SK-N-SH (cell line): ENCODE measurements around the gene HCAR2. TPM values are rescaled to one million over a fixed set of nuclear protein-coding genes. Genes with fewer than 3 reads are reported as not detected.
"Not testable (repeated sequence)": the region's sequence is repeated elsewhere in the genome, so short reads cannot be mapped to it uniquely, and the experiment has no call there.

Experiments
- CTCF ChIA-PET: fragments of 300-600, 350-600 bp; formaldehyde crosslinking; extraction: SDS; loops from one replicate; lab custom pipeline; 2021; lab: Yijun Ruan, JAX
- POLR2A ChIA-PET: fragments of 350-600 bp; sonication (Branson Sonifier 250); formaldehyde crosslinking; extraction: SDS; loops from one replicate; lab custom pipeline; 2020; ENCODE audit warnings: antibody characterized with exemption, inconsistent platforms; lab: Yijun Ruan, JAX
- DNase-seq: peaks from one replicate; pipeline ENCODE4 v3.0.0; 2012
- H2AFZ ChIP-seq: fragments of 200-600 bp; sonication (generic); 2 replicates; pipeline ENCODE4 v1.8.1; 2016; ENCODE audit warnings: antibody characterized with exemption, mild to moderate bottlenecking, low read depth
- H3F3A ChIP-seq: fragments of 200-600 bp; sonication (generic); replicated peaks from 2 replicates; pipeline ENCODE3; 2016; ENCODE audit warnings: antibody characterized with exemption, mild to moderate bottlenecking; ENCODE audit not compliant: insufficient read depth
- H3K27ac ChIP-seq, 2 experiments: fragments of 200-500 bp in 1 of 2; fragments of 200-600 bp in 1 of 2; sonication (Bioruptor generic) in 1 of 2; sonication (generic), shearing (Covaris generic) in 1 of 2; 2 replicates each; pipeline versions ENCODE4 v1.5.1 to v1.6.1; 2014 to 2016; ENCODE audit warnings: low read depth in 2 of 2, inconsistent platforms in 1 of 2, low read length in 1 of 2, mild to moderate bottlenecking in 1 of 2, mixed read lengths in 1 of 2
- H3K27me3 ChIP-seq: fragments of 200-600 bp; sonication (generic), shearing (Covaris generic); 2 replicates; pipeline ENCODE4 v1.6.1; 2016; ENCODE audit warnings: mixed run types; ENCODE audit not compliant: insufficient read depth
- H3K36me3 ChIP-seq, 2 experiments: fragments of 200-500 bp in 1 of 2; fragments of 200-600 bp in 1 of 2; sonication (Bioruptor generic) in 1 of 2; sonication (generic) in 1 of 2; replicated peaks in 1 of 2; 2 replicates each; pipeline versions ENCODE3 to v1.5.1; 2014 to 2016; ENCODE audit warnings: low read length in 1 of 2, mild to moderate bottlenecking in 1 of 2; ENCODE audit not compliant: insufficient read depth in 2 of 2, control insufficient read depth in 1 of 2
- H3K4me1 ChIP-seq, 2 experiments: fragments of 200-500 bp in 1 of 2; fragments of 200-600 bp in 1 of 2; sonication (Bioruptor generic) in 1 of 2; sonication (generic), shearing (Covaris generic) in 1 of 2; 2 replicates each; pipeline versions ENCODE4 v1.5.1 to v1.6.1; 2014 to 2016; ENCODE audit warnings: low read depth in 1 of 2, low read length in 1 of 2, mixed run types in 1 of 2; ENCODE audit not compliant: insufficient read depth in 2 of 2, control insufficient read depth in 1 of 2
- H3K4me2 ChIP-seq: fragments of 200-600 bp; sonication (generic), shearing (Covaris generic); 2 replicates; pipeline ENCODE4 v1.6.1; 2017; ENCODE audit warnings: mixed run types
- H3K4me3 ChIP-seq, 2 experiments: fragments of 200-500 bp in 1 of 2; fragments of 200-600 bp in 1 of 2; sonication (Bioruptor generic) in 1 of 2; sonication (generic), shearing (Covaris generic) in 1 of 2; 2 replicates each; pipeline versions ENCODE4 v1.5.1 to v1.8.1; 2014 to 2016; ENCODE audit warnings: low read depth in 2 of 2, inconsistent platforms in 1 of 2, low read length in 1 of 2, mild to moderate bottlenecking in 1 of 2, mixed read lengths in 1 of 2, moderate library complexity in 1 of 2
- H3K79me2 ChIP-seq: fragments of 200-600 bp; sonication (generic); 2 replicates; pipeline ENCODE4 v1.8.1; 2017; ENCODE audit warnings: mild to moderate bottlenecking; ENCODE audit not compliant: insufficient read depth
- H3K9ac ChIP-seq: fragments of 200-600 bp; sonication (generic); 2 replicates; pipeline ENCODE4 v1.6.1; 2017; ENCODE audit warnings: mixed run types
- H3K9me2 ChIP-seq: fragments of 200-600 bp; sonication (generic); 2 replicates; pipeline ENCODE4 v1.6.1; 2017; ENCODE audit warnings: mixed run types
- H3K9me3 ChIP-seq: fragments of 200-600 bp; sonication (generic); 2 replicates; pipeline ENCODE4 v1.6.1; 2017; ENCODE audit warnings: mixed run types, mild to moderate bottlenecking, moderate library complexity
- H4K20me1 ChIP-seq: fragments of 200-600 bp; sonication (generic); 2 replicates; pipeline ENCODE4 v1.6.1; 2017; ENCODE audit warnings: mild to moderate bottlenecking, mixed run types; ENCODE audit not compliant: insufficient read depth
- CTCF ChIP-seq: fragments of 200-600 bp; sonication (generic); IDR thresholded peaks from 2 replicates; pipeline ENCODE4 v1.6.1; 2017; ENCODE audit warnings: antibody characterized with exemption, mild to moderate bottlenecking, moderate library complexity
- EP300 ChIP-seq, 2 experiments: IDR thresholded peaks; 2 replicates each; pipeline versions ENCODE4 v1.4.0 to v1.6.1; 2012; ENCODE audit warnings: borderline replicate concordance in 1 of 2, low read depth in 1 of 2, low read length in 1 of 2
- EZH2phosphoT487 ChIP-seq: fragments of 200-600 bp; sonication (generic); IDR thresholded peaks from 2 replicates; pipeline ENCODE4 v1.6.1; 2017; ENCODE audit warnings: low read depth, mixed run types, mild to moderate bottlenecking, antibody characterized with exemption, moderate library complexity, borderline replicate concordance
- FOSL2 ChIP-seq: IDR thresholded peaks from 2 replicates; pipeline ENCODE4 v1.4.0; 2012; ENCODE audit warnings: low read depth, mild to moderate bottlenecking, moderate library complexity, borderline replicate concordance
- FOXM1 ChIP-seq: IDR thresholded peaks from 2 replicates; pipeline ENCODE4 v1.4.0; 2012; ENCODE audit warnings: low read depth, mild to moderate bottlenecking
- GABPA ChIP-seq: IDR thresholded peaks from 2 replicates; pipeline ENCODE4 v1.4.0; 2012; ENCODE audit warnings: low read depth, mild to moderate bottlenecking
- IRF3 ChIP-seq: fragments of 150-350 bp; IDR thresholded peaks from 2 replicates; pipeline ENCODE4 v1.6.1; 2016; ENCODE audit warnings: mild to moderate bottlenecking, low read depth, low read length
- JUND ChIP-seq: IDR thresholded peaks from 2 replicates; pipeline ENCODE4 v1.4.0; 2012
- MAX ChIP-seq: IDR thresholded peaks from 2 replicates; pipeline ENCODE4 v1.4.0; 2012; ENCODE audit warnings: low read depth
- MEF2A ChIP-seq: IDR thresholded peaks from 2 replicates; pipeline ENCODE4 v1.4.0; 2012; ENCODE audit warnings: low read depth, borderline replicate concordance
- MXI1 ChIP-seq: IDR thresholded peaks from 2 replicates; pipeline ENCODE4 v1.6.1; 2012; ENCODE audit warnings: mild to moderate bottlenecking, low read depth, low read length, improper control_type of control experiment
- NFIC ChIP-seq: IDR thresholded peaks from 2 replicates; pipeline ENCODE4 v1.4.0; 2012; ENCODE audit warnings: borderline replicate concordance
- NRF1 ChIP-seq: IDR thresholded peaks from 2 replicates; pipeline ENCODE4 v1.6.1; 2012; ENCODE audit warnings: low read depth, mild to moderate bottlenecking, low read length
- PBX3 ChIP-seq: IDR thresholded peaks from 2 replicates; pipeline ENCODE4; 2012
- RAD21 ChIP-seq: IDR thresholded peaks from 2 replicates; pipeline ENCODE4 v1.6.1; 2012; ENCODE audit warnings: mild to moderate bottlenecking, low read length
- RCOR1 ChIP-seq: fragments of 150-350 bp; IDR thresholded peaks from 2 replicates; pipeline ENCODE4 v1.6.1; 2017; ENCODE audit warnings: antibody characterized with exemption, low read length
- RFX5 ChIP-seq: IDR thresholded peaks from 2 replicates; pipeline ENCODE4 v1.6.1; 2012; ENCODE audit warnings: mild to moderate bottlenecking, improper control_type of control experiment, low read length
- RXRA ChIP-seq: IDR thresholded peaks from 2 replicates; pipeline ENCODE4 v1.4.0; 2012; ENCODE audit warnings: low read depth, mild to moderate bottlenecking, borderline replicate concordance
- SIN3A ChIP-seq: IDR thresholded peaks from 2 replicates; pipeline ENCODE4 v1.6.1; 2012; ENCODE audit warnings: low read depth, mild to moderate bottlenecking, low read length, moderate library complexity, borderline replicate concordance
- SMC3 ChIP-seq: IDR thresholded peaks from 2 replicates; pipeline ENCODE4 v1.6.1; 2012; ENCODE audit warnings: low read depth, low read length, improper control_type of control experiment
- TAF1 ChIP-seq: IDR thresholded peaks from 2 replicates; pipeline ENCODE4 v1.6.1; 2012; ENCODE audit warnings: low read depth, mild to moderate bottlenecking, low read length, moderate library complexity, borderline replicate concordance
- TCF12 ChIP-seq: IDR thresholded peaks from 2 replicates; pipeline ENCODE4 v1.4.0; 2012
- WGBS: methylation state at CpG from one replicate; pipeline ENCODE4 v1.1.6; 2017; ENCODE audit warnings: low lambda C conversion rate; 5-methylcytosine and 5-hydroxymethylcytosine counted together
- polyA plus RNA-seq, 3 experiments: library from polyadenylated mRNA; depleted of rRNA; stranded (reverse); fragments of >200 nt; gene quantifications; 2 replicates each; pipeline ENCODE4 v1.2.3, GENCODE V29; 2012

The HCAR2 gene
- polyA plus RNA-seq (2012; rRNA removed): not detected in 2 replicates
- not detected in 2 replicates for polyA plus RNA-seq (2012; cell fraction: cytosol; rRNA removed)
- not detected in 2 replicates for polyA plus RNA-seq (2012; cell fraction: nucleus; rRNA removed)

- H3K27ac ChIP-seq, H3K27me3 ChIP-seq, H3K36me3 ChIP-seq, H2AFZ ChIP-seq, H3K4me3 ChIP-seq, POLR2A ChIA-PET, H3F3A ChIP-seq, H3K4me2 ChIP-seq, H3K9me2 ChIP-seq, H3K4me1 ChIP-seq, H4K20me1 ChIP-seq, CTCF ChIA-PET, H3K9ac ChIP-seq, H3K79me2 ChIP-seq, H3K9me3 ChIP-seq, DNase-seq: not testable (repeated sequence)
- WGBS: 81% methylated on average over 16 of the region's 22 CpGs
These were observed at the start of gene HCAR2 for GRCh38 chr12:122702890-122703611. Gene HCAR2, minus strand, starts transcription at chr12:122703357. Its CDS starts 74 bp downstream, at chr12:122703283.

- H3K79me2 ChIP-seq: peaks cover 49% of the 10 kb centered on the region
- ChIA-PET CTCF (interaction anchor here (0.7 to 2.6 kb wide), 9 partner anchors 9 to 329 kb away, joined by 3 to 15 read pairs (median 3); no protein-coding TSS in a partner anchor), POLR2A (no interaction called here)
- no peaks in the 10 kb centered on the region for H3K27me3 ChIP-seq
- H3K9me3 ChIP-seq: no peaks in the 10 kb centered on the region
- under 1% methylated on average over 48 of the region's 73 CpGs for WGBS
- peak within 1 kb of the TSS; percentile 72 to 85 for H3K27ac ChIP-seq
- H3K4me2 ChIP-seq: peak within 1 kb of the TSS; percentile 87
- H3F3A ChIP-seq: no peaks in the 10 kb centered on the region
- peak within 1 kb of the TSS; percentile 84 to 91 for H3K4me3 ChIP-seq
- peak within 1 kb of the TSS; percentile 79 for H2AFZ ChIP-seq
- H3K9me2 ChIP-seq: no peaks in the 10 kb centered on the region
- peak; percentile 96 for DNase-seq
- H4K20me1 ChIP-seq: no peaks in the 10 kb centered on the region
- peaks cover 34 to 38% of the 10 kb centered on the region in 2 experiments for H3K36me3 ChIP-seq
- peak within 1 kb of the TSS; percentile 83 for H3K9ac ChIP-seq
- H3K4me1 ChIP-seq: peaks cover 12 to 13% of the 10 kb centered on the region in 2 experiments; a peak in 3 of 4 replicates
- TF ChIP-seq MAX (peak; percentile 92), MEF2A (no peak), IRF3 (no peak), FOXM1 (no peak), JUND (no peak), RFX5 (no peak), TCF12 (no peak; the same call in 1 of the 2 replicates), EZH2phosphoT487 (no peak), RXRA (no peak), TAF1 (peak; percentile 93), EP300 (IDR thresholded peaks at IDR 0.05; ENCODE audit: borderline replicate concordance in 1 of 2, low read depth in 1 of 2, low read length in 1 of 2) (peak in 1 of 2 experiments; percentile 25; a peak in 1 of 4 replicates), PBX3 (0 out of 2 replicates have a peak, but pooled peaks have one; percentile 11), RCOR1 (peak; percentile 58), FOSL2 (no peak; the same call in 1 of the 2 replicates), CTCF (peak; percentile 84), MXI1 (peak; percentile 92), GABPA (peak; percentile 49; the same call in 1 of the 2 replicates), NRF1 (peak; percentile 43; the same call in 1 of the 2 replicates), SIN3A (peak; percentile 100), NFIC (no peak), SMC3 (peak; percentile 79), RAD21 (peak; percentile 81)
These were observed 49.5 kb upstream of the HCAR2 start, which contains the start of gene DENR for GRCh38 chr12:122752464-122753318. Gene DENR, plus strand, starts transcription at chr12:122752824. Its CDS starts 878 bp downstream, at chr12:122753702.
